Measurements from ENCODE around the gene AGXT.

DNA sequence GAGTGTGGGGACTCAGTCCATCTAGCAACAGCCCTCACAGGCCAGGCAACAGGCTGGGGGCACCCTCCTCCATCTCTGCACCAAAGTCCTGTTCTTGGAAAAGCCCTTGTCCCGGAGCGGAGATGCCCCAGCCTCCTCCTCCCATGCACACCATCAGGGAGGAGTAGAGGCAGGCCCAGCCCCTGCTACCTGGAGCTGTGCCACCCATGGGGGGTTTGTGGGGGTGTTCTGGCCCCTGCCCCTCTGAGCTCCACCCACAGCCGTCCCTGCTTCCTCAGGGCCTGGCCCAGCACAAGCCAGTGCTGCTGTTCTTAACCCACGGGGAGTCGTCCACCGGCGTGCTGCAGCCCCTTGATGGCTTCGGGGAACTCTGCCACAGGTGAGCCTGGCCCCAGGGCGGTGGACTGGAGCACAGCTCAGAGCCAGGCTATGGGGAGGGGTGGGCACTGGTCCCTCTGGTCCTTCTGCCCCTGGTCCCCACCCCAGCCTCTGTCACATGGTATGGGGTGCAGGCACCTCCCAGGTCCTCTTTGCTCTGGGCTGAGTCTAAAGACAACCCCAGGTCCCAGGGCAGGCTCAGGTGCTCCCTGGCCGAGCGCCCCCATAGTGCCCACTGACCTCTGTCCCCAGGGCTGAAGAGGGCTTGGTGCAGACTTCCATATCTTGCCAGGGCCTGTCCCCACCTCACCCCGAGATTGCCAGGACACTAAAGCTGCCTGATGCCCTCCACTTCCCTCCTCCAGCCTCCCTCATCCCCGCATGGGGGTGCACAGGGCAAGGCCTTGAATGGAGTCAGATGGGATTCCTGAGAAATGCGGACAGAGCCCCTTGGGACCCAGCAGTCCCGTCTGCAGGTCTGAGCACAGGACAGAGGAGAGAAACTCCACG, 2.7 kb downstream of the AGXT start:
- no peak for TF ChIP-seq GABPA (IDR thresholded peaks at IDR 0.05 in 1 of 2, conservative IDR thresholded peaks at IDR 0.05 in 1 of 2)
- TF ChIP-seq, protein P1, sequence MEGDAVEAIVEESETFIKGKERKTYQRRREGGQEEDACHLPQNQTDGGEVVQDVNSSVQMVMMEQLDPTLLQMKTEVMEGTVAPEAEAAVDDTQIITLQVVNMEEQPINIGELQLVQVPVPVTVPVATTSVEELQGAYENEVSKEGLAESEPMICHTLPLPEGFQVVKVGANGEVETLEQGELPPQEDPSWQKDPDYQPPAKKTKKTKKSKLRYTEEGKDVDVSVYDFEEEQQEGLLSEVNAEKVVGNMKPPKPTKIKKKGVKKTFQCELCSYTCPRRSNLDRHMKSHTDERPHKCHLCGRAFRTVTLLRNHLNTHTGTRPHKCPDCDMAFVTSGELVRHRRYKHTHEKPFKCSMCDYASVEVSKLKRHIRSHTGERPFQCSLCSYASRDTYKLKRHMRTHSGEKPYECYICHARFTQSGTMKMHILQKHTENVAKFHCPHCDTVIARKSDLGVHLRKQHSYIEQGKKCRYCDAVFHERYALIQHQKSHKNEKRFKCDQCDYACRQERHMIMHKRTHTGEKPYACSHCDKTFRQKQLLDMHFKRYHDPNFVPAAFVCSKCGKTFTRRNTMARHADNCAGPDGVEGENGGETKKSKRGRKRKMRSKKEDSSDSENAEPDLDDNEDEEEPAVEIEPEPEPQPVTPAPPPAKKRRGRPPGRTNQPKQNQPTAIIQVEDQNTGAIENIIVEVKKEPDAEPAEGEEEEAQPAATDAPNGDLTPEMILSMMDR (IDR thresholded peaks at IDR 0.05; ENCODE audit: low read depth, low read length, missing input control), result no peak
- TF ChIP-seq RAD21 (IDR thresholded peaks at IDR 0.05), result no peak
- TF ChIP-seq, protein P2, sequence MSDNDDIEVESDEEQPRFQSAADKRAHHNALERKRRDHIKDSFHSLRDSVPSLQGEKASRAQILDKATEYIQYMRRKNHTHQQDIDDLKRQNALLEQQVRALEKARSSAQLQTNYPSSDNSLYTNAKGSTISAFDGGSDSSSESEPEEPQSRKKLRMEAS (IDR thresholded peaks at IDR 0.05), result no peak
- TF ChIP-seq, protein P3, sequence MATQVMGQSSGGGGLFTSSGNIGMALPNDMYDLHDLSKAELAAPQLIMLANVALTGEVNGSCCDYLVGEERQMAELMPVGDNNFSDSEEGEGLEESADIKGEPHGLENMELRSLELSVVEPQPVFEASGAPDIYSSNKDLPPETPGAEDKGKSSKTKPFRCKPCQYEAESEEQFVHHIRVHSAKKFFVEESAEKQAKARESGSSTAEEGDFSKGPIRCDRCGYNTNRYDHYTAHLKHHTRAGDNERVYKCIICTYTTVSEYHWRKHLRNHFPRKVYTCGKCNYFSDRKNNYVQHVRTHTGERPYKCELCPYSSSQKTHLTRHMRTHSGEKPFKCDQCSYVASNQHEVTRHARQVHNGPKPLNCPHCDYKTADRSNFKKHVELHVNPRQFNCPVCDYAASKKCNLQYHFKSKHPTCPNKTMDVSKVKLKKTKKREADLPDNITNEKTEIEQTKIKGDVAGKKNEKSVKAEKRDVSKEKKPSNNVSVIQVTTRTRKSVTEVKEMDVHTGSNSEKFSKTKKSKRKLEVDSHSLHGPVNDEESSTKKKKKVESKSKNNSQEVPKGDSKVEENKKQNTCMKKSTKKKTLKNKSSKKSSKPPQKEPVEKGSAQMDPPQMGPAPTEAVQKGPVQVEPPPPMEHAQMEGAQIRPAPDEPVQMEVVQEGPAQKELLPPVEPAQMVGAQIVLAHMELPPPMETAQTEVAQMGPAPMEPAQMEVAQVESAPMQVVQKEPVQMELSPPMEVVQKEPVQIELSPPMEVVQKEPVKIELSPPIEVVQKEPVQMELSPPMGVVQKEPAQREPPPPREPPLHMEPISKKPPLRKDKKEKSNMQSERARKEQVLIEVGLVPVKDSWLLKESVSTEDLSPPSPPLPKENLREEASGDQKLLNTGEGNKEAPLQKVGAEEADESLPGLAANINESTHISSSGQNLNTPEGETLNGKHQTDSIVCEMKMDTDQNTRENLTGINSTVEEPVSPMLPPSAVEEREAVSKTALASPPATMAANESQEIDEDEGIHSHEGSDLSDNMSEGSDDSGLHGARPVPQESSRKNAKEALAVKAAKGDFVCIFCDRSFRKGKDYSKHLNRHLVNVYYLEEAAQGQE (IDR thresholded peaks at IDR 0.05), result no peak
- TF ChIP-seq EGR1 (IDR thresholded peaks at IDR 0.05; ENCODE audit: low read depth in 2 of 2), result no peak
